Colonic mucosa (tissue), 4 donors: ENCODE measurements around the gene FBXO47. TPM values are rescaled to one million over a fixed set of nuclear protein-coding genes. Genes with fewer than 3 reads are reported as not detected.
A peak's percentile ranks its signal among the peaks of the same experiment; 100 is the strongest.
"Not testable (repeated sequence)": the region's sequence is repeated elsewhere in the genome, so short reads cannot be mapped to it uniquely, and the experiment has no call there.

Experiments
- DNase-seq: peaks from one replicate; pipeline ENCODE4 v3.0.0-alpha.2; 2020
- H3K27ac ChIP-seq: fragments of 200-600 bp; one replicate; pipeline ENCODE4 v1.8.0; 2021
- H3K27me3 ChIP-seq: fragments of 200-600 bp; one replicate; pipeline ENCODE4 v1.8.0; 2021
- H3K36me3 ChIP-seq: fragments of 200-600 bp; one replicate; pipeline ENCODE4 v1.8.0; 2021
- H3K4me1 ChIP-seq: fragments of 200-600 bp; one replicate; pipeline ENCODE4 v1.8.0; 2021; ENCODE audit warnings: mild to moderate bottlenecking
- H3K4me3 ChIP-seq: fragments of 200-600 bp; one replicate; pipeline ENCODE4 v1.8.0; 2021
- H3K9ac ChIP-seq, 2 donors: one replicate each; pipeline ENCODE4 v1.7.0; 2013; ENCODE audit warnings: control low read depth in 2 of 2, low read depth in 2 of 2, low read length in 2 of 2
- H3K9me3 ChIP-seq: fragments of 200-600 bp; one replicate; pipeline ENCODE4 v1.8.0; 2021
- intact Hi-C: fragments of 100-400 bp; cut with DNase I; formaldehyde crosslinking; loops from one replicate; pipeline ENCODE4 v1.14.1; 2022
- total RNA-seq, 2 donors: library from RNA; stranded (reverse); fragmentation: NEBNext Ultra II Directional in 1 of 2; extraction: Animal tissue kit (Norgen Biotek cat#: 25700) in 1 of 2; gene quantifications; one replicate each; pipeline ENCODE4 v1.2.1, GENCODE V29; 2021
- TF ChIP-seq, protein P1 (sequence below): fragments of 200-600 bp; IDR thresholded peaks from one replicate; pipeline ENCODE4 v1.8.0; 2022; ENCODE audit warnings: antibody characterized with exemption, mild to moderate bottlenecking
- donor health status: healthy.
- donor health status: DM: no; HTN: no; CAD: no.
- donor health status: DM: no; HTN: no; CAD: no.

FBXO47 gene
- total RNA-seq, 2 donors from 2014 or later, result not detected

- Histone ChIP-seq H3K9me3 (no peaks in the 10 kb centered on the region), H3K36me3 (no peaks in the 10 kb centered on the region), H3K4me3 (no peak overlapping the region), H3K27me3 (no peaks in the 10 kb centered on the region), H3K4me1 (no peaks in the 10 kb centered on the region), H3K9ac (no peak overlapping the region), H3K27ac (no peak overlapping the region)
- TF ChIP-seq, protein P1, sequence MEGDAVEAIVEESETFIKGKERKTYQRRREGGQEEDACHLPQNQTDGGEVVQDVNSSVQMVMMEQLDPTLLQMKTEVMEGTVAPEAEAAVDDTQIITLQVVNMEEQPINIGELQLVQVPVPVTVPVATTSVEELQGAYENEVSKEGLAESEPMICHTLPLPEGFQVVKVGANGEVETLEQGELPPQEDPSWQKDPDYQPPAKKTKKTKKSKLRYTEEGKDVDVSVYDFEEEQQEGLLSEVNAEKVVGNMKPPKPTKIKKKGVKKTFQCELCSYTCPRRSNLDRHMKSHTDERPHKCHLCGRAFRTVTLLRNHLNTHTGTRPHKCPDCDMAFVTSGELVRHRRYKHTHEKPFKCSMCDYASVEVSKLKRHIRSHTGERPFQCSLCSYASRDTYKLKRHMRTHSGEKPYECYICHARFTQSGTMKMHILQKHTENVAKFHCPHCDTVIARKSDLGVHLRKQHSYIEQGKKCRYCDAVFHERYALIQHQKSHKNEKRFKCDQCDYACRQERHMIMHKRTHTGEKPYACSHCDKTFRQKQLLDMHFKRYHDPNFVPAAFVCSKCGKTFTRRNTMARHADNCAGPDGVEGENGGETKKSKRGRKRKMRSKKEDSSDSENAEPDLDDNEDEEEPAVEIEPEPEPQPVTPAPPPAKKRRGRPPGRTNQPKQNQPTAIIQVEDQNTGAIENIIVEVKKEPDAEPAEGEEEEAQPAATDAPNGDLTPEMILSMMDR, result no peak
- intact Hi-C loops, result no loop called here
- DNase-seq, result no peak
Measured at GRCh38 chr17:38984666-38985065, 17.5 kb upstream of the FBXO47 start.

DNA sequence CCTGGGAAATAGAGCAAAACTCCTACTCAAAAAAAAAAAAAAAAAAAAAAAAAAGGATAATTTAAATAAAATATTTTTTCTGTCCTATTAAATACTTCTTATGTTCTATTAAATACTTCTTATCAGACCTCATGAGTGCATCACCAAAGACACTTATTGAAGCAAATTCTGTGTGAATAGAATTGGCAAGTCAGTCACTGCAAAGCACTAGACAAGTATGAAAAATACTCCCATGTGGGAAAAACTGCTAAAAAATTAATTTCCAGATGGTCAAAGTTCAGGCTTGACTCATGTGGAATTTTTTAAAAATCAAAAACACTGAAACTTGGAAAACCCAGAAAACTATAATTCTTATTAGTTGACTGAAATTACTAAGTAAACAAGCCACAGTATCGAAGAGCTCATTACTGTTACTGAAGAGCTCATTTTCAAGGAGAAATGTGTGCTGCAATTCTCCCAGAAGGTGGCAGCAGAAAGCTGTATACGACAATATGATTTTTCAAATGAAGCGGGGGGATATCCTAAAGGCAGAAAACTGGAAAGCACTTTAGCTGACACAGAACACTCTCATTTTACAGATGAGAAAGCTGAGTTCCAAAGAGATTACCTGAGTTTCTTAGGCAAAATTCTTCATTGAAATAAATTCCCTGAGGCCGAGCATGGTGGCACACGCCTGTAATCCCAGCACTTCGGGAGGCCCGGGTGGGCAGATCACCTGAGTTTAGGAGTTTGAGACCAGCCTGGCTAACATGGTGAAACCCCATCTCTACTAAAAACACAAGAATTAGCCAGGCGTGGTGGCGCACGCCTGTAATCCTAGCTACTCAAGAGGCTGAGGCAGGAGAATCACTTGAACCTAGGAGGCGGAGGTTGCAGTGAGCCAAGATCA lies 15.9 kb upstream of the FBXO47 start:
- TF ChIP-seq, protein P1, result peak; percentile 67
- H3K9me3 ChIP-seq, result no peaks in the 10 kb centered on the region
- no peak overlapping the region for H3K9ac ChIP-seq
- peak; percentile 52 for DNase-seq
- intact Hi-C loops, result loop anchor here (2.0 kb wide), 1 partner anchor 170 kb away; no protein-coding TSS in a partner anchor
- H3K4me1 ChIP-seq, result no peaks in the 10 kb centered on the region
- H3K27me3 ChIP-seq, result no peaks in the 10 kb centered on the region
- no peak overlapping the region for H3K27ac ChIP-seq
- no peaks in the 10 kb centered on the region for H3K36me3 ChIP-seq
- no peak overlapping the region for H3K4me3 ChIP-seq

DNA sequence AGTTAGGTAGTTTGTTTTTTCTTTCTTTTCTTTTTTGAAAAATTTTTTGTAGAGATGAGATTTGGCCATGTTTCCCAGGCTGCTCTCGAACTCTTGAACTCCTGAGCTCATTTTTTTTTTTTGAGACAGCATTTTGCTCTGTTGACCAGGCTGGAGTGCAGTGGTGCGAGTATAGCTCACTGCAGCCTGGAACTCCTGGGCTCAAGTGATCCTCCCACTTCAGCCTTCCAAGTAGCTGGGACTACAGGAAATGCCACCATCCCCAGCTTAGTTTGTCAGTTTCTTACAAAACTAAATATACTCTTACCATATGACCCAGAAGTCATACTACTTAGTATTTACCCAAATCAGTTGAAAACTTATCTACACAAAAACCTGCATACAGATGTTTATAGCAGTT lies 14.4 kb upstream of the FBXO47 start:
- Histone ChIP-seq H3K27me3 (no peaks in the 10 kb centered on the region), H3K27ac (no peak overlapping the region), H3K9me3 (no peaks in the 10 kb centered on the region), H3K4me1 (no peaks in the 10 kb centered on the region), H3K4me3 (no peak overlapping the region), H3K36me3 (no peaks in the 10 kb centered on the region), H3K9ac (no peak overlapping the region)
- TF ChIP-seq, protein P1, result no peak
- intact Hi-C loops, result loop anchor here (2.0 kb wide), 1 partner anchor 171 kb away; no protein-coding TSS in a partner anchor
- no peak for DNase-seq

GRCh38 chr17:38980490-38981217 lies 13.5 kb upstream of the FBXO47 start:
- Histone ChIP-seq H3K27ac (no peak overlapping the region), H3K9ac (no peak overlapping the region), H3K27me3 (no peaks in the 10 kb centered on the region), H3K4me3 (no peak overlapping the region), H3K36me3 (no peaks in the 10 kb centered on the region), H3K4me1 (no peaks in the 10 kb centered on the region), H3K9me3 (no peaks in the 10 kb centered on the region)
- DNase-seq, result no peak
- TF ChIP-seq, protein P1, result no peak
- intact Hi-C loops, result no loop called here

- Histone ChIP-seq H3K9ac (no peak overlapping the region), H3K9me3 (no peaks in the 10 kb centered on the region), H3K36me3 (no peaks in the 10 kb centered on the region), H3K27ac (no peak overlapping the region), H3K27me3 (no peaks in the 10 kb centered on the region), H3K4me3 (no peak overlapping the region), H3K4me1 (no peaks in the 10 kb centered on the region)
- DNase-seq, result no peak
- intact Hi-C loops, result loop anchor here (10.0 kb wide), 1 partner anchor 103 kb away; the partner anchor contains the start of gene LASP1
- TF ChIP-seq, protein P1, result no peak
Measured at GRCh38 chr17:38978180-38978579, 11.0 kb upstream of the FBXO47 start.

GRCh38 chr17:38976187-38976551 lies 9.0 kb upstream of the FBXO47 start:
- H3K4me1 ChIP-seq, H3K9ac ChIP-seq, H3K9me3 ChIP-seq, H3K27ac ChIP-seq, H3K4me3 ChIP-seq, H3K27me3 ChIP-seq, H3K36me3 ChIP-seq, DNase-seq: not testable (repeated sequence)
- intact Hi-C loops, result loop anchor here (10.0 kb wide), 1 partner anchor 101 kb away; the partner anchor contains the start of gene LASP1
